ENCODE data around the gene U2AF2.

The U2AF2 gene

GRCh38 chr19:55654868-55655647 lies at the start of gene U2AF2:
U2AF2 (plus strand) TSS chr19:55655035; CDS start chr19:55655105, 70 bp downstream.
- H3K9me3 ChIP-seq (ENCODE audit: control insufficient read depth in 2 of 2, low read length in 2 of 2), result no peaks in the 10 kb centered on the region
- peaks cover 1 to 5% of the 10 kb centered on the region in 2 donors for H3K36me3 ChIP-seq (ENCODE audit: control insufficient read depth in 2 of 2, insufficient read depth in 2 of 2, low read length in 2 of 2)
- H3K9ac ChIP-seq (ENCODE audit: low read length in 2 of 2), result peak within 1 kb of the TSS; percentile 95 to 99
- H3K27me3 ChIP-seq (ENCODE audit: control insufficient read depth in 1 of 2, insufficient read depth in 2 of 2, low read length in 2 of 2), result no peaks in the 10 kb centered on the region
- H3K27ac ChIP-seq (ENCODE audit: low read length), result peak within 1 kb of the TSS; percentile 96
- H3K4me3 ChIP-seq (ENCODE audit: low read length in 2 of 2), result peak within 1 kb of the TSS; percentile 95 to 97
- H3K4me1 ChIP-seq (ENCODE audit: control insufficient read depth, insufficient read depth, low read length), result peaks cover 44% of the 10 kb centered on the region

GRCh38 chr19:55605207-55605636 lies 49.6 kb upstream of the U2AF2 start:
- Histone ChIP-seq H3K9me3 (ENCODE audit: control insufficient read depth in 2 of 2, low read length in 2 of 2) (no peaks in the 10 kb centered on the region), H3K9ac (ENCODE audit: low read length in 2 of 2) (peak overlapping the region in 1 of 2 donors; percentile 90), H3K36me3 (ENCODE audit: control insufficient read depth in 2 of 2, insufficient read depth in 2 of 2, low read length in 2 of 2) (peaks cover 3 to 9% of the 10 kb centered on the region in 2 donors), H3K27me3 (ENCODE audit: control insufficient read depth in 1 of 2, insufficient read depth in 2 of 2, low read length in 2 of 2) (no peaks in the 10 kb centered on the region), H3K27ac (ENCODE audit: low read length) (peak overlapping the region; percentile 87), H3K4me1 (ENCODE audit: control insufficient read depth, insufficient read depth, low read length) (peaks cover 41% of the 10 kb centered on the region), H3K4me3 (ENCODE audit: low read length in 2 of 2) (peak overlapping the region; percentile 88 to 93)

GRCh38 chr19:55605637-55606470 lies 49.0 kb upstream of the U2AF2 start, which contains the start of gene ZNF865:
ZNF865 (plus strand) TSS chr19:55605647; CDS start chr19:55613619, 7,972 bp downstream.
- H3K36me3 ChIP-seq (ENCODE audit: control insufficient read depth in 2 of 2, insufficient read depth in 2 of 2, low read length in 2 of 2), result peaks cover 5 to 9% of the 10 kb centered on the region in 2 donors
- no peaks in the 10 kb centered on the region for H3K9me3 ChIP-seq (ENCODE audit: control insufficient read depth in 2 of 2, low read length in 2 of 2)
- H3K4me3 ChIP-seq (ENCODE audit: low read length in 2 of 2), result peak within 1 kb of the TSS; percentile 88 to 93
- H3K27ac ChIP-seq (ENCODE audit: low read length), result peak within 1 kb of the TSS; percentile 87
- peaks cover 40% of the 10 kb centered on the region for H3K4me1 ChIP-seq (ENCODE audit: control insufficient read depth, insufficient read depth, low read length)
- no peaks in the 10 kb centered on the region for H3K27me3 ChIP-seq (ENCODE audit: control insufficient read depth in 1 of 2, insufficient read depth in 2 of 2, low read length in 2 of 2)
- peak within 1 kb of the TSS; percentile 88 to 90 for H3K9ac ChIP-seq (ENCODE audit: low read length in 2 of 2)

- H3K36me3 ChIP-seq (ENCODE audit: control insufficient read depth in 2 of 2, insufficient read depth in 2 of 2, low read length in 2 of 2), result peaks cover 5 to 9% of the 10 kb centered on the region in 2 donors
- H3K4me1 ChIP-seq (ENCODE audit: control insufficient read depth, insufficient read depth, low read length), result peaks cover 38% of the 10 kb centered on the region
- no peaks in the 10 kb centered on the region for H3K9me3 ChIP-seq (ENCODE audit: control insufficient read depth in 2 of 2, low read length in 2 of 2)
- H3K27me3 ChIP-seq (ENCODE audit: control insufficient read depth in 1 of 2, insufficient read depth in 2 of 2, low read length in 2 of 2), result no peaks in the 10 kb centered on the region
- peak overlapping the region; percentile 87 for H3K27ac ChIP-seq (ENCODE audit: low read length)
- peak overlapping the region; percentile 88 to 93 for H3K4me3 ChIP-seq (ENCODE audit: low read length in 2 of 2)
- H3K9ac ChIP-seq (ENCODE audit: low read length in 2 of 2), result peak overlapping the region; percentile 88 to 90
Observed at GRCh38 chr19:55606471-55606787, 48.4 kb upstream of the U2AF2 start.

- Histone ChIP-seq H3K9me3 (ENCODE audit: control insufficient read depth in 2 of 2, low read length in 2 of 2) (no peaks in the 10 kb centered on the region), H3K9ac (ENCODE audit: low read length in 2 of 2) (peak overlapping the region; percentile 88 to 90), H3K36me3 (ENCODE audit: control insufficient read depth in 2 of 2, insufficient read depth in 2 of 2, low read length in 2 of 2) (peaks cover 5 to 9% of the 10 kb centered on the region in 2 donors), H3K27me3 (ENCODE audit: control insufficient read depth in 1 of 2, insufficient read depth in 2 of 2, low read length in 2 of 2) (no peaks in the 10 kb centered on the region), H3K4me1 (ENCODE audit: control insufficient read depth, insufficient read depth, low read length) (peaks cover 40% of the 10 kb centered on the region), H3K27ac (ENCODE audit: low read length) (peak overlapping the region; percentile 87), H3K4me3 (ENCODE audit: low read length in 2 of 2) (peak overlapping the region; percentile 88 to 93)
Observed at GRCh38 chr19:55606817-55607216, 48.0 kb upstream of the U2AF2 start.

- Histone ChIP-seq H3K9ac (ENCODE audit: low read length in 2 of 2) (no peak overlapping the region), H3K36me3 (ENCODE audit: control insufficient read depth in 2 of 2, insufficient read depth in 2 of 2, low read length in 2 of 2) (peaks cover 7 to 9% of the 10 kb centered on the region in 2 donors), H3K27ac (ENCODE audit: low read length) (no peak overlapping the region), H3K27me3 (ENCODE audit: control insufficient read depth in 1 of 2, insufficient read depth in 2 of 2, low read length in 2 of 2) (no peaks in the 10 kb centered on the region), H3K4me1 (ENCODE audit: control insufficient read depth, insufficient read depth, low read length) (peaks cover 40% of the 10 kb centered on the region), H3K9me3 (ENCODE audit: control insufficient read depth in 2 of 2, low read length in 2 of 2) (no peaks in the 10 kb centered on the region), H3K4me3 (ENCODE audit: low read length in 2 of 2) (no peak overlapping the region)
Observed at GRCh38 chr19:55609326-55609725, 45.5 kb upstream of the U2AF2 start.

GRCh38 chr19:55611300-55611982 lies 43.4 kb upstream of the U2AF2 start:
- Histone ChIP-seq H3K4me1 (ENCODE audit: control insufficient read depth, insufficient read depth, low read length) (peaks cover 25% of the 10 kb centered on the region), H3K27ac (ENCODE audit: low read length) (no peak overlapping the region), H3K27me3 (ENCODE audit: control insufficient read depth in 1 of 2, insufficient read depth in 2 of 2, low read length in 2 of 2) (no peaks in the 10 kb centered on the region), H3K9me3 (ENCODE audit: control insufficient read depth in 2 of 2, low read length in 2 of 2) (no peaks in the 10 kb centered on the region), H3K4me3 (ENCODE audit: low read length in 2 of 2) (no peak overlapping the region), H3K36me3 (ENCODE audit: control insufficient read depth in 2 of 2, insufficient read depth in 2 of 2, low read length in 2 of 2) (peaks cover 14 to 17% of the 10 kb centered on the region in 2 donors), H3K9ac (ENCODE audit: low read length in 2 of 2) (no peak overlapping the region)

GRCh38 chr19:55611983-55612645 lies 42.7 kb upstream of the U2AF2 start:
- Histone ChIP-seq H3K4me3 (ENCODE audit: low read length in 2 of 2) (no peak overlapping the region), H3K9me3 (ENCODE audit: control insufficient read depth in 2 of 2, low read length in 2 of 2) (no peaks in the 10 kb centered on the region), H3K27ac (ENCODE audit: low read length) (no peak overlapping the region), H3K4me1 (ENCODE audit: control insufficient read depth, insufficient read depth, low read length) (peaks cover 18% of the 10 kb centered on the region), H3K9ac (ENCODE audit: low read length in 2 of 2) (no peak overlapping the region), H3K27me3 (ENCODE audit: control insufficient read depth in 1 of 2, insufficient read depth in 2 of 2, low read length in 2 of 2) (no peaks in the 10 kb centered on the region), H3K36me3 (ENCODE audit: control insufficient read depth in 2 of 2, insufficient read depth in 2 of 2, low read length in 2 of 2) (peaks cover 18 to 20% of the 10 kb centered on the region in 2 donors)

GRCh38 chr19:55613396-55613795 lies 41.4 kb upstream of the U2AF2 start:
- Histone ChIP-seq H3K9me3 (ENCODE audit: control insufficient read depth in 2 of 2, low read length in 2 of 2) (no peaks in the 10 kb centered on the region), H3K9ac (ENCODE audit: low read length in 2 of 2) (no peak overlapping the region), H3K27ac (ENCODE audit: low read length) (no peak overlapping the region), H3K27me3 (ENCODE audit: control insufficient read depth in 1 of 2, insufficient read depth in 2 of 2, low read length in 2 of 2) (no peaks in the 10 kb centered on the region), H3K36me3 (ENCODE audit: control insufficient read depth in 2 of 2, insufficient read depth in 2 of 2, low read length in 2 of 2) (peaks cover 23 to 24% of the 10 kb centered on the region in 2 donors), H3K4me3 (ENCODE audit: low read length in 2 of 2) (no peak overlapping the region), H3K4me1 (ENCODE audit: control insufficient read depth, insufficient read depth, low read length) (peaks cover 10% of the 10 kb centered on the region)
